NCI-H510A treated with DMSO at 0.1 percent for 48 hours (cell line): ENCODE measurements around the gene DMRTB1.
A peak's percentile ranks its signal among the peaks of the same experiment; 100 is the strongest.

Experiments
- DNase-seq: peaks from one replicate; lab custom pipeline; 2025; lab: John Stamatoyannopoulos, UW

The DMRTB1 gene

GRCh38 chr1:53509775-53510174 is 50.6 kb downstream of the DMRTB1 start:
- DNase-seq = no peak

GRCh38 chr1:53510215-53510614 is 51.0 kb downstream of the DMRTB1 start:
- no peak for DNase-seq

- no peak for DNase-seq
These were observed 52.2 kb downstream of the DMRTB1 start for GRCh38 chr1:53511323-53511932.

- DNase-seq = peak; percentile 82
These were observed 53.0 kb downstream of the DMRTB1 start for GRCh38 chr1:53511933-53512806.

GRCh38 chr1:53512807-53513755 is 53.9 kb downstream of the DMRTB1 start:
- peak; percentile 82 for DNase-seq

GRCh38 chr1:53513846-53514245 is 54.6 kb downstream of the DMRTB1 start:
- no peak for DNase-seq

- no peak for DNase-seq
These were observed 55.2 kb downstream of the DMRTB1 start for GRCh38 chr1:53514436-53514835.

GRCh38 chr1:53516181-53516580 is 57.0 kb downstream of the DMRTB1 start:
- DNase-seq = no peak
